Left kidney (tissue), 2 donors: ENCODE results near the gene VPS37D. TPM values are rescaled to one million over a fixed set of nuclear protein-coding genes. Genes with fewer than 3 reads are reported as not detected.

Experiments used
- DNase-seq: peaks from one replicate; pipeline ENCODE4 v3.0.0-alpha.2; 2013
- polyA plus RNA-seq: library from polyadenylated mRNA; unstranded; fragments of 120-200 nt; gene quantifications from one replicate; pipeline ENCODE4 v1.2.1, GENCODE V29; 2013; ENCODE audit not compliant: insufficient read length

Gene VPS37D
- polyA plus RNA-seq, 1 donor = 9.4 TPM

- DNase-seq = no peak
These were observed 11.2 kb downstream of the VPS37D start for GRCh38 chr7:73678862-73679261.

- no peak for DNase-seq
These were observed 12.1 kb downstream of the VPS37D start for GRCh38 chr7:73679709-73680108.

GRCh38 chr7:73680501-73680900 is 12.9 kb downstream of the VPS37D start:
- DNase-seq = no peak

- no peak for DNase-seq
These were observed 13.4 kb downstream of the VPS37D start for GRCh38 chr7:73681031-73681430.

- DNase-seq = no peak
These were observed 15.1 kb downstream of the VPS37D start for GRCh38 chr7:73682745-73683055.

GRCh38 chr7:73683056-73683787 is 15.6 kb downstream of the VPS37D start, which contains the start of the genes BUD23 and DNAJC30:
Gene BUD23 (plus strand): TSS chr7:73683597. CDS start chr7:73683626, 29 bp downstream.
Gene DNAJC30 (minus strand): TSS chr7:73683453. CDS start chr7:73683423, 30 bp downstream.
- DNase-seq = peak; percentile 94

- DNase-seq = no peak
These were observed 16.4 kb downstream of the VPS37D start for GRCh38 chr7:73683788-73684693.

- DNase-seq = no peak
These were observed 17.7 kb downstream of the VPS37D start for GRCh38 chr7:73685311-73685710.

- DNase-seq = no peak
These were observed 20.7 kb downstream of the VPS37D start for GRCh38 chr7:73688288-73688687.

GRCh38 chr7:73690646-73691045 is 23.0 kb downstream of the VPS37D start:
- DNase-seq = no peak

GRCh38 chr7:73696372-73696771 is 28.7 kb downstream of the VPS37D start:
- DNase-seq = no peak

- no peak for DNase-seq
These were observed 30.8 kb downstream of the VPS37D start for GRCh38 chr7:73698410-73698809.

- DNase-seq = no peak
These were observed 31.9 kb downstream of the VPS37D start for GRCh38 chr7:73699370-73700068.

- no peak for DNase-seq
These were observed 32.4 kb downstream of the VPS37D start for GRCh38 chr7:73700069-73700423.

- DNase-seq = no peak
These were observed 33.0 kb downstream of the VPS37D start for GRCh38 chr7:73700581-73701134.

GRCh38 chr7:73701357-73701995 is 33.8 kb downstream of the VPS37D start:
- no peak for DNase-seq

- DNase-seq = no peak
These were observed 34.6 kb downstream of the VPS37D start for GRCh38 chr7:73702226-73702625.

- no peak for DNase-seq
These were observed 35.0 kb downstream of the VPS37D start for GRCh38 chr7:73702665-73703064.

- no peak for DNase-seq
These were observed 35.6 kb downstream of the VPS37D start for GRCh38 chr7:73703225-73703624.

GRCh38 chr7:73703757-73704639 is 36.4 kb downstream of the VPS37D start:
- DNase-seq = peak; percentile 70
